DOHH2 (cell line): Measurements from ENCODE around the gene BABAM2.

Source experiments
- H3F3A ChIP-seq: fragments of 200-600 bp; sonication (generic), shearing (Covaris generic); 2 replicates; pipeline ENCODE4 v1.6.0; 2016; ENCODE audit warnings: antibody characterized with exemption, mild to moderate bottlenecking; ENCODE audit not compliant: control insufficient read depth, insufficient read depth
- H3K27ac ChIP-seq: fragments of 200-600 bp; sonication (generic); 2 replicates; pipeline ENCODE4 v1.5.1; 2014; ENCODE audit warnings: low read depth, mild to moderate bottlenecking, low read length, moderate library complexity
- H3K27me3 ChIP-seq: fragments of 200-600 bp; sonication (generic); 2 replicates; pipeline ENCODE4 v1.6.1; 2014; ENCODE audit warnings: mild to moderate bottlenecking, low read length, mixed read lengths; ENCODE audit not compliant: control insufficient read depth
- H3K36me3 ChIP-seq: fragments of 200-600 bp; sonication (generic); 2 replicates; pipeline ENCODE4 v1.6.1; 2014; ENCODE audit warnings: mild to moderate bottlenecking, low read length, moderate library complexity, mixed read lengths; ENCODE audit not compliant: control insufficient read depth
- H3K4me1 ChIP-seq: fragments of 200-600 bp; sonication (generic); 2 replicates; pipeline ENCODE4 v1.6.1; 2014; ENCODE audit warnings: mild to moderate bottlenecking, low read length, mixed read lengths; ENCODE audit not compliant: control insufficient read depth
- H3K4me2 ChIP-seq: fragments of 200-600 bp; sonication (generic); 2 replicates; pipeline ENCODE4 v1.6.0; 2014; ENCODE audit warnings: mild to moderate bottlenecking, low read length, moderate library complexity
- H3K4me3 ChIP-seq: fragments of 200-600 bp; sonication (generic); 2 replicates; pipeline ENCODE4 v1.5.1; 2014; ENCODE audit warnings: mild to moderate bottlenecking, low read length, mixed read lengths
- H3K79me2 ChIP-seq: fragments of 200-600 bp; sonication (generic); 2 replicates; pipeline ENCODE4 v1.6.1; 2014; ENCODE audit warnings: mild to moderate bottlenecking, low read length, mixed read lengths; ENCODE audit not compliant: control insufficient read depth
- H3K9me2 ChIP-seq: fragments of 200-600 bp; sonication (generic); replicated peaks from 2 replicates; pipeline ENCODE4 v1.6.1; 2014; ENCODE audit warnings: mild to moderate bottlenecking, low read length, mixed read lengths; ENCODE audit not compliant: control insufficient read depth
- H3K9me3 ChIP-seq: fragments of 200-600 bp; sonication (generic); 2 replicates; pipeline ENCODE4 v1.6.1; 2014; ENCODE audit warnings: antibody characterized with exemption, low read length, mixed read lengths; ENCODE audit not compliant: control insufficient read depth, insufficient read depth
- H4K20me1 ChIP-seq: fragments of 200-600 bp; sonication (generic); 2 replicates; pipeline ENCODE4 v1.6.0; 2014; ENCODE audit warnings: low read depth, mild to moderate bottlenecking, antibody characterized with exemption, low read length, moderate library complexity; ENCODE audit not compliant: control insufficient read depth, insufficient read depth
- CTCF ChIP-seq: fragments of 200-600 bp; sonication (generic); IDR thresholded peaks from one replicate; pipeline ENCODE4 v1.5.1; 2014; ENCODE audit warnings: antibody characterized with exemption, mild to moderate bottlenecking, low read depth, low read length; ENCODE audit not compliant: poor library complexity, severe bottlenecking
- EZH2phosphoT487 ChIP-seq: fragments of 200-600 bp; sonication (generic); IDR thresholded peaks from 2 replicates; pipeline ENCODE4 v1.6.1; 2017; ENCODE audit warnings: borderline replicate concordance, mild to moderate bottlenecking, antibody characterized with exemption, low read length, moderate library complexity, mixed read lengths

BABAM2 gene

GRCh38 chr2:28362991-28363521, 472.5 kb downstream of the BABAM2 start:
- Histone ChIP-seq H3K4me1 (no peaks in the 10 kb centered on the region; the same call in 1 of the 2 replicates), H3K9me3 (no peaks in the 10 kb centered on the region), H3F3A (no peaks in the 10 kb centered on the region), H3K4me2 (no peak overlapping the region), H3K79me2 (no peaks in the 10 kb centered on the region), H4K20me1 (no peaks in the 10 kb centered on the region), H3K27ac (no peak overlapping the region), H3K36me3 (no peaks in the 10 kb centered on the region), H3K9me2 (no peaks in the 10 kb centered on the region), H3K27me3 (no peaks in the 10 kb centered on the region), H3K4me3 (no peak overlapping the region)
- TF ChIP-seq CTCF (no peak), EZH2phosphoT487 (no peak)

GRCh38 chr2:28363686-28364280, 473.3 kb downstream of the BABAM2 start:
- H3K79me2 ChIP-seq = no peaks in the 10 kb centered on the region
- no peaks in the 10 kb centered on the region for H3K36me3 ChIP-seq
- H3F3A ChIP-seq = no peaks in the 10 kb centered on the region
- H3K4me1 ChIP-seq = no peaks in the 10 kb centered on the region; the same call in 1 of the 2 replicates
- no peaks in the 10 kb centered on the region for H4K20me1 ChIP-seq
- H3K9me3 ChIP-seq = no peaks in the 10 kb centered on the region
- no peak overlapping the region for H3K27ac ChIP-seq
- no peak for TF ChIP-seq EZH2phosphoT487
- no peak for TF ChIP-seq CTCF
- H3K27me3 ChIP-seq = no peaks in the 10 kb centered on the region
- no peak overlapping the region for H3K4me2 ChIP-seq
- no peak overlapping the region for H3K4me3 ChIP-seq
- no peaks in the 10 kb centered on the region for H3K9me2 ChIP-seq

- no peaks in the 10 kb centered on the region for H3K4me1 ChIP-seq
- TF ChIP-seq EZH2phosphoT487 (no peak), CTCF (no peak)
- H3F3A ChIP-seq = no peaks in the 10 kb centered on the region
- no peaks in the 10 kb centered on the region for H3K27me3 ChIP-seq
- no peak overlapping the region for H3K27ac ChIP-seq
- no peak overlapping the region for H3K4me2 ChIP-seq
- H3K79me2 ChIP-seq = no peaks in the 10 kb centered on the region
- H3K9me3 ChIP-seq = no peaks in the 10 kb centered on the region
- no peaks in the 10 kb centered on the region for H3K9me2 ChIP-seq
- no peak overlapping the region for H3K4me3 ChIP-seq
- H4K20me1 ChIP-seq = no peaks in the 10 kb centered on the region
- no peaks in the 10 kb centered on the region for H3K36me3 ChIP-seq
These were observed 474.1 kb downstream of the BABAM2 start for GRCh38 chr2:28364610-28365009.
